H9 (cell line): ENCODE results near the gene CD300LG. TPM values are rescaled to one million over a fixed set of nuclear protein-coding genes. Genes with fewer than 3 reads are reported as not detected.

ENCODE experiments used
- DNase-seq: peaks from one replicate; pipeline ENCODE4 v3.0.0-alpha.2; 2017
- H2AFZ ChIP-seq: one replicate; pipeline ENCODE4 v1.6.1; 2013; ENCODE audit warnings: mild to moderate bottlenecking, low read length, control low read depth, moderate library complexity
- H2AK5ac ChIP-seq: 2 replicates; pipeline ENCODE4 v1.6.1; 2013; ENCODE audit warnings: low read length, control low read depth, mixed read lengths; ENCODE audit not compliant: insufficient read length
- H2BK120ac ChIP-seq: one replicate; pipeline ENCODE4 v1.6.1; 2013; ENCODE audit warnings: low read depth, mild to moderate bottlenecking, low read length, control low read depth, inconsistent platforms; ENCODE audit not compliant: poor library complexity, severe bottlenecking
- H2BK12ac ChIP-seq: 2 replicates; pipeline ENCODE4 v1.6.1; 2013; ENCODE audit warnings: low read length, control low read depth, mixed read lengths, low read depth; ENCODE audit not compliant: insufficient read length
- H2BK15ac ChIP-seq: 2 replicates; pipeline ENCODE4 v1.6.1; 2013; ENCODE audit warnings: low read depth, low read length, control low read depth
- H2BK20ac ChIP-seq: one replicate; pipeline ENCODE4 v1.6.1; 2013; ENCODE audit warnings: low read depth, mild to moderate bottlenecking, low read length, control low read depth, inconsistent platforms; ENCODE audit not compliant: poor library complexity, severe bottlenecking
- H2BK5ac ChIP-seq: 2 replicates; pipeline ENCODE4 v1.6.1; 2013; ENCODE audit warnings: low read length, control low read depth, mixed read lengths; ENCODE audit not compliant: insufficient read length
- H3K14ac ChIP-seq: 2 replicates; pipeline ENCODE4 v1.6.1; 2013; ENCODE audit warnings: low read length, control low read depth; ENCODE audit not compliant: insufficient read depth
- H3K18ac ChIP-seq: 2 replicates; pipeline ENCODE4 v1.6.1; 2013; ENCODE audit warnings: low read depth, mild to moderate bottlenecking, mixed read lengths, low read length, control low read depth; ENCODE audit not compliant: insufficient read length
- H3K23ac ChIP-seq: 2 replicates; pipeline ENCODE4 v1.6.1; 2013; ENCODE audit warnings: low read length, control low read depth, mixed read lengths, low read depth; ENCODE audit not compliant: insufficient read length
- H3K23me2 ChIP-seq: 2 replicates; pipeline ENCODE4 v1.6.1; 2013; ENCODE audit warnings: low read depth, mild to moderate bottlenecking, mixed read lengths, low read length, control low read depth; ENCODE audit not compliant: insufficient read length, poor library complexity, severe bottlenecking
- H3K27ac ChIP-seq: 2 replicates; pipeline ENCODE4 v1.5.1; 2013; ENCODE audit warnings: low read length, control low read depth, mixed read lengths, low read depth; ENCODE audit not compliant: insufficient read length
- H3K27me3 ChIP-seq: 2 replicates; pipeline ENCODE4 v1.6.1; 2013; ENCODE audit warnings: low read length, control low read depth, inconsistent platforms; ENCODE audit not compliant: insufficient read depth
- H3K4ac ChIP-seq: 2 replicates; pipeline ENCODE4 v1.6.1; 2013; ENCODE audit warnings: low read depth, mild to moderate bottlenecking, control low read depth, inconsistent platforms, low read length, moderate library complexity
- H3K4me1 ChIP-seq: 2 replicates; pipeline ENCODE4 v1.6.1; 2013; ENCODE audit warnings: low read length, control low read depth, inconsistent platforms; ENCODE audit not compliant: insufficient read depth
- H3K4me2 ChIP-seq: 2 replicates; pipeline ENCODE4 v1.6.1; 2013; ENCODE audit warnings: low read length, control low read depth, mixed read lengths; ENCODE audit not compliant: insufficient read length, insufficient read depth
- H3K56ac ChIP-seq: 2 replicates; pipeline ENCODE4 v1.6.1; 2013; ENCODE audit warnings: low read depth, mild to moderate bottlenecking, mixed read lengths, low read length, control low read depth; ENCODE audit not compliant: insufficient read length
- H3K79me1 ChIP-seq: 2 replicates; pipeline ENCODE4 v1.6.1; 2013; ENCODE audit warnings: low read depth, mild to moderate bottlenecking, moderate library complexity, low read length, control low read depth, inconsistent platforms; ENCODE audit not compliant: insufficient read depth, poor library complexity, severe bottlenecking
- H3K79me2 ChIP-seq: 2 replicates; pipeline ENCODE4 v1.6.1; 2013; ENCODE audit warnings: low read length, control low read depth, inconsistent platforms; ENCODE audit not compliant: insufficient read depth
- H3K9ac ChIP-seq: 2 replicates; pipeline ENCODE4 v1.6.1; 2013; ENCODE audit warnings: low read length, control low read depth, mixed read lengths; ENCODE audit not compliant: insufficient read length; ENCODE audit errors: extremely low read depth
- H3K9me3 ChIP-seq: one replicate; pipeline ENCODE4 v1.6.1; 2013; ENCODE audit warnings: low read depth, low read length, inconsistent platforms; ENCODE audit not compliant: control insufficient read depth
- H3T11ph ChIP-seq: one replicate; pipeline ENCODE4 v1.6.1; 2013; ENCODE audit warnings: mild to moderate bottlenecking, low read length, control low read depth, inconsistent platforms
- H4K20me1 ChIP-seq: one replicate; pipeline ENCODE4 v1.6.1; 2013; ENCODE audit not compliant: control insufficient read depth, insufficient read length, insufficient read depth
- H4K5ac ChIP-seq: 2 replicates; pipeline ENCODE4 v1.6.1; 2013; ENCODE audit warnings: low read depth, mild to moderate bottlenecking, mixed read lengths, low read length, control low read depth; ENCODE audit not compliant: insufficient read length
- H4K8ac ChIP-seq: replicated peaks from 2 replicates; pipeline ENCODE4 v1.6.1; 2013; ENCODE audit warnings: low read length, control low read depth, mixed read lengths, low read depth; ENCODE audit not compliant: insufficient read length
- H4K91ac ChIP-seq: 2 replicates; pipeline ENCODE4 v1.6.1; 2013; ENCODE audit warnings: low read depth, mild to moderate bottlenecking, moderate library complexity, mixed read lengths, low read length, control low read depth; ENCODE audit not compliant: insufficient read length
- H3K27ac Mint-ChIP-seq, 3 experiments: 2 replicates in 2 of 3; 3 replicates in 1 of 3; pipeline ENCODE4 v1.8.0; 2020 to 2021; ENCODE audit warnings: mixed read lengths in 3 of 3, mild to moderate bottlenecking in 1 of 3, moderate library complexity in 1 of 3
- H3K27me3 Mint-ChIP-seq: 2 replicates; pipeline ENCODE4 v1.8.0; 2021; ENCODE audit warnings: low read depth, mild to moderate bottlenecking, moderate library complexity, mixed read lengths
- H3K36me3 Mint-ChIP-seq, 3 experiments: 2 replicates in 2 of 3; 3 replicates in 1 of 3; pipeline ENCODE4 v1.8.0; 2020 to 2021; ENCODE audit warnings: low read depth in 3 of 3, mixed read lengths in 3 of 3; ENCODE audit not compliant: insufficient read depth in 1 of 3
- H3K4me1 Mint-ChIP-seq, 2 experiments: 2 replicates each; pipeline ENCODE4 v1.8.0; 2020; ENCODE audit warnings: mixed read lengths in 2 of 2
- H3K4me3 Mint-ChIP-seq, 2 experiments: 2 replicates in 1 of 2; 3 replicates in 1 of 2; pipeline ENCODE4 v1.8.0; 2020 to 2021; ENCODE audit warnings: mild to moderate bottlenecking in 2 of 2, mixed read lengths in 2 of 2, moderate library complexity in 1 of 2
- H3K9me3 Mint-ChIP-seq, 2 experiments: 2 replicates in 1 of 2; 3 replicates in 1 of 2; pipeline ENCODE4 v1.8.0; 2020; ENCODE audit warnings: mild to moderate bottlenecking in 2 of 2, mixed read lengths in 2 of 2, moderate library complexity in 1 of 2
- CTCF ChIP-seq: fragments of 200-600 bp; sonication (generic); conservative IDR thresholded peaks from 3 replicates; pipeline ENCODE4 v1.8.0; 2021; ENCODE audit warnings: antibody characterized with exemption, mild to moderate bottlenecking
- WGBS: extraction: QIAGEN DNeasy Blood & Tissue Kit; methylation state at CpG from one replicate; pipeline ENCODE4 v1.1.7; 2013; ENCODE audit warnings: missing lambda C conversion rate, low lambda C conversion rate, mixed read lengths; ENCODE audit not compliant: insufficient read length; ENCODE audit errors: extremely low coverage; 5-methylcytosine and 5-hydroxymethylcytosine counted together
- total RNA-seq: library from RNA; stranded (reverse); gene quantifications from 2 replicates; pipeline ENCODE4 v1.2.1, GENCODE V29; 2021

Gene CD300LG
- total RNA-seq, 1 experiment from 2014 or later = not detected

- Histone ChIP-seq H3K18ac (no peak overlapping the region), H2AFZ (no peak overlapping the region), H4K8ac (no peak overlapping the region), H3K79me1 (no peaks in the 10 kb centered on the region), H3K79me2 (no peaks in the 10 kb centered on the region), H3K27ac (no peak overlapping the region), H3K23ac (no peak overlapping the region), H4K91ac (no peak overlapping the region), H3K14ac (no peak overlapping the region), H4K20me1 (peaks cover 2% of the 10 kb centered on the region), H3K4ac (no peak overlapping the region), H3K27me3 (no peaks in the 10 kb centered on the region), H3K9ac (no peak overlapping the region), H2BK20ac (no peak overlapping the region), H3K4me2 (no peak overlapping the region), H2BK120ac (no peak overlapping the region), H3T11ph (no peak overlapping the region), H3K9me3 (no peaks in the 10 kb centered on the region), H2AK5ac (no peak overlapping the region), H3K4me1 (no peaks in the 10 kb centered on the region), H2BK5ac (no peak overlapping the region), H2BK15ac (no peak overlapping the region), H2BK12ac (no peak overlapping the region), H4K5ac (no peak overlapping the region), H3K23me2 (no peaks in the 10 kb centered on the region), H3K56ac (no peak overlapping the region)
- Mint-ChIP-seq H3K36me3 (no peaks in the 10 kb centered on the region), H3K9me3 (no peaks in the 10 kb centered on the region), H3K4me1 (peaks cover 0 to 2% of the 10 kb centered on the region in 2 experiments; a peak in 1 of 4 replicates), H3K27me3 (peaks cover 6% of the 10 kb centered on the region), H3K27ac (no peak overlapping the region), H3K4me3 (no peak overlapping the region)
- no peak for DNase-seq
- no peak for TF ChIP-seq CTCF
- no CpG with 5 or more reads among the region's 5 CpGs for WGBS
These were observed 10.2 kb downstream of the CD300LG start for GRCh38 chr17:43857141-43857540.
